ENCODE measurements around the gene MCF2L2.

The MCF2L2 gene

DNA sequence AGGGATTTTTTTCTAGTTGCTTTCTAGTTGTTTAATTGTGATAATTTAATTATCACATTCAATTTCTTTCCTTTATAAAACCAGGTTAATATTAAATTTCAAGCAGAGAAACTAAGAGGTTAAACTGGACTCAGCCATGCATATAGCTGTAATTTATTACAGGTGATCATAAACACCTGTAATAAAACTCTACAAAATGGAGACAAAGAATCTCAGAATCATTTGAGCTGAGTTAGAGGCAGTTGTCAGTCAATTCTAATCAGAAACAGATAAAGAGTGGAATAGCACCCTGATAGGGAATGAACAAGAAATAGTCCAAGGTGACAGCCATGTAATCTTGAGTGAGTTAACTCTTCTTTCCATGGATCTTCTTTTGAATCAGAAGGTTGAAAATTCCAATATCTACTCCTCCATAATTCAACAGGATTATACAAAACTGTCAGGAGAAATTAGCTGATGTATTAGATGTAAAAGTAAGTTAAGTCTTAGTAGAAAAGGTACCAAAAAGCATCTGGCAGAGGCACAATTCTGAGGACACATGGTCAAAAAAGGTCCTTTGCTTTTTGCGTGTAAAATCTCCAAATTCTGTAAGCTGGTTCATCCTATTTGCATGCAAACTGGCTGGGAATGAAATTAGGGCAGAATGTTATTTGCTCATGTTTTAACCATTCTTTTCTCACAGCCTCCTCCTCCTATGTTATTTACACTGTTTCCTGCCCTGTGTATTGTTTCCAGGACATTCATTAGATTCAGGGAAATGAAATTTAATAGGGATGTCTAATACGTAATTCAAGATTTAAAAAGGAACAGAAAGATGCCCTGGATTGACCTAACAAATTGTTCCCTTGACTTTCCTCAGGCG lies 214.8 kb downstream of the MCF2L2 start:
- no peaks in the 10 kb centered on the region for H3K27me3 ChIP-seq (replicated peaks; ENCODE audit: control insufficient read depth, insufficient read depth, low read length)
- no peak overlapping the region for H3K4me3 ChIP-seq (replicated peaks; ENCODE audit: low read depth, low read length)
- no peak for DNase-seq (ENCODE audit: extremely low read depth, insufficient read length)
- TF ChIP-seq, protein P1, sequence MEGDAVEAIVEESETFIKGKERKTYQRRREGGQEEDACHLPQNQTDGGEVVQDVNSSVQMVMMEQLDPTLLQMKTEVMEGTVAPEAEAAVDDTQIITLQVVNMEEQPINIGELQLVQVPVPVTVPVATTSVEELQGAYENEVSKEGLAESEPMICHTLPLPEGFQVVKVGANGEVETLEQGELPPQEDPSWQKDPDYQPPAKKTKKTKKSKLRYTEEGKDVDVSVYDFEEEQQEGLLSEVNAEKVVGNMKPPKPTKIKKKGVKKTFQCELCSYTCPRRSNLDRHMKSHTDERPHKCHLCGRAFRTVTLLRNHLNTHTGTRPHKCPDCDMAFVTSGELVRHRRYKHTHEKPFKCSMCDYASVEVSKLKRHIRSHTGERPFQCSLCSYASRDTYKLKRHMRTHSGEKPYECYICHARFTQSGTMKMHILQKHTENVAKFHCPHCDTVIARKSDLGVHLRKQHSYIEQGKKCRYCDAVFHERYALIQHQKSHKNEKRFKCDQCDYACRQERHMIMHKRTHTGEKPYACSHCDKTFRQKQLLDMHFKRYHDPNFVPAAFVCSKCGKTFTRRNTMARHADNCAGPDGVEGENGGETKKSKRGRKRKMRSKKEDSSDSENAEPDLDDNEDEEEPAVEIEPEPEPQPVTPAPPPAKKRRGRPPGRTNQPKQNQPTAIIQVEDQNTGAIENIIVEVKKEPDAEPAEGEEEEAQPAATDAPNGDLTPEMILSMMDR (IDR thresholded peaks at IDR 0.05; ENCODE audit: insufficient read depth, low read length, poor library complexity, severe bottlenecking), result no peak
- no peaks in the 10 kb centered on the region for H3K36me3 ChIP-seq (ENCODE audit: control insufficient read depth, insufficient read depth, low read length)

GRCh38 chr3:183212565-183212964 lies 215.9 kb downstream of the MCF2L2 start:
- TF ChIP-seq, protein P1 (IDR thresholded peaks at IDR 0.05; ENCODE audit: insufficient read depth, low read length, poor library complexity, severe bottlenecking), result no peak
- DNase-seq (ENCODE audit: extremely low read depth, insufficient read length), result no peak
- Histone ChIP-seq H3K4me3 (replicated peaks; ENCODE audit: low read depth, low read length) (no peak overlapping the region), H3K27me3 (replicated peaks; ENCODE audit: control insufficient read depth, insufficient read depth, low read length) (no peaks in the 10 kb centered on the region), H3K36me3 (ENCODE audit: control insufficient read depth, insufficient read depth, low read length) (no peaks in the 10 kb centered on the region)

DNA sequence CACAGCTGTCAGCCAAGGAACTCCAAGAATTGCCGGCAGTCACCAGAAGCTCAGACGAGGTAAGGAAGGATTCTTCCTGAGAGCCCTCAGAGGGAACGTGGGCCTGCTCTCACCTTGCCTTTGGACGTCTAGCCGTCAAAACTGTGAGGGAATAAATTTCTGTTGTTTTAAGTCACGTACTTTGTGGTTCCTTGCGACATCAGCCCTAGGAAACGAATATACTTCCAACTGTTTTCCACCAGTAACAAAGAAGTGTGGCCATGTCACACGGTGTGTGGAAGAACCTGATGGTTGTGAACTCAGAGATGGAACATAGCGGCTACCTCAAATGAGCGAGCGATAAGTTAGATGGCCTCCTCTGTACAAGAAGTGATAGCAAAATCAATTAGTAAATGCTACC lies 216.3 kb downstream of the MCF2L2 start:
- H3K36me3 ChIP-seq (ENCODE audit: control insufficient read depth, insufficient read depth, low read length), result no peaks in the 10 kb centered on the region
- H3K4me3 ChIP-seq (replicated peaks; ENCODE audit: low read depth, low read length), result no peak overlapping the region
- no peak for DNase-seq (ENCODE audit: extremely low read depth, insufficient read length)
- no peaks in the 10 kb centered on the region for H3K27me3 ChIP-seq (replicated peaks; ENCODE audit: control insufficient read depth, insufficient read depth, low read length)
- TF ChIP-seq, protein P1 (IDR thresholded peaks at IDR 0.05; ENCODE audit: insufficient read depth, low read length, poor library complexity, severe bottlenecking), result no peak

GRCh38 chr3:183211352-183211751 lies 217.1 kb downstream of the MCF2L2 start:
- TF ChIP-seq, protein P1 (IDR thresholded peaks at IDR 0.05; ENCODE audit: insufficient read depth, low read length, poor library complexity, severe bottlenecking), result no peak
- Histone ChIP-seq H3K4me3 (replicated peaks; ENCODE audit: low read depth, low read length) (no peak overlapping the region), H3K27me3 (replicated peaks; ENCODE audit: control insufficient read depth, insufficient read depth, low read length) (no peaks in the 10 kb centered on the region), H3K36me3 (ENCODE audit: control insufficient read depth, insufficient read depth, low read length) (no peaks in the 10 kb centered on the region)
- DNase-seq (ENCODE audit: extremely low read depth, insufficient read length), result no peak

DNA sequence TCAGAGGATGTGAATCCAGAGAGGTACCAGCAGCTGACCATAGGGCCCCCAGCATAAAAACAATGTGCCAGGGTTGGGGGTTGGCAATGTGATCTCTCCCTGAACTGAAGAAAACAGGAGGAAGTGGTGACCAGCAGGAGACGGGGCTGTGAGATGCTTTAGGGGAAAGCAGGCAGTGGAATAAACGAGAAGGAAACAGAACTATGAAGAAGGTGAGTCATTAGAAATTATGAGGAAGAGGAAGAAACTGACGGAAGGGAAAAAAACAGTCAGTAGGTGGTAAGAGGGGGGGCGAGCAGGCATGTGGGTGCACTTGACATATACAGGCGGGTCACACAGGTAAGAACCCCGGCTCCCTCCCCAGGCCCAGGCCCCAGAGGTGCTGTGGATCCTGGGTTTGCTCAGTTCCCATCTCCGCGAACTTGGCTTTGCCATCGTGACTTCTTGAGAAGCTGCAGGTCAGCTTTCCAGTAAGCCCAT lies 217.5 kb downstream of the MCF2L2 start:
- TF ChIP-seq, protein P1 (IDR thresholded peaks at IDR 0.05; ENCODE audit: insufficient read depth, low read length, poor library complexity, severe bottlenecking), result no peak
- DNase-seq (ENCODE audit: extremely low read depth, insufficient read length), result no peak
- Histone ChIP-seq H3K27me3 (replicated peaks; ENCODE audit: control insufficient read depth, insufficient read depth, low read length) (no peaks in the 10 kb centered on the region), H3K4me3 (replicated peaks; ENCODE audit: low read depth, low read length) (no peak overlapping the region), H3K36me3 (ENCODE audit: control insufficient read depth, insufficient read depth, low read length) (no peaks in the 10 kb centered on the region)

Data from GM06990 (cell line).